ENCODE results near the gene PRR5L.

The PRR5L gene

GRCh38 chr11:36341915-36342314 is 45.8 kb downstream of the PRR5L start:
- Histone ChIP-seq H3K27ac (no peak overlapping the region), H3K4me3 (ENCODE audit: low read depth, low read length) (no peak overlapping the region), H3K27me3 (replicated peaks) (no peaks in the 10 kb centered on the region), H3K36me3 (replicated peaks) (no peaks in the 10 kb centered on the region)
- DNase-seq = no peak
- TF ChIP-seq CTCF (IDR thresholded peaks at IDR 0.05; ENCODE audit: low read depth, low read length, missing control alignments) = no peak
- in situ Hi-C loops (cut with HindIII; ENCODE audit: low pct_ligation_motif_present, low sequenced_read_pairs) = no loop called here

DNA sequence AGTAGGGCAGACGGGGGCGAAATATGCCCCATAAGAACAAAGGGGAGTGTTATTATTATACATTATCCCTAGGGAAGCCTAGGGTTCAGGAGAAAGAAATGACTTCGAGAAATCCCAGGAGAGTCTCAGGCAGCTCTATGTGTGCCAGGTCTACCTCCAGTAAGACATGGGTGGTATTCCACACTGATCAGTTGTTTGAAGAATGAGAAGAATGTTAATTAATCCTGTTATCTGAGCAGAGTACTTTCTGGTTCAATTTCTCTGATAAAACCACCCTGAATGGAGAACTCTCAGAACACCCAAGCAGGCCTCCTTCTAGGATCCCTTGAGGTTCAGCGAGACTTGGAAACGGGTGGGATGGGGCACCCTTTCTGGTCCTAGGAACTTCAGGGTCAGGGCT is 46.2 kb downstream of the PRR5L start:
- Histone ChIP-seq H3K27me3 (replicated peaks) (no peaks in the 10 kb centered on the region), H3K36me3 (replicated peaks) (no peaks in the 10 kb centered on the region), H3K4me3 (ENCODE audit: low read depth, low read length) (no peak overlapping the region), H3K27ac (no peak overlapping the region)
- in situ Hi-C loops (cut with HindIII; ENCODE audit: low pct_ligation_motif_present, low sequenced_read_pairs) = no loop called here
- DNase-seq = no peak
- no peak for TF ChIP-seq CTCF (IDR thresholded peaks at IDR 0.05; ENCODE audit: low read depth, low read length, missing control alignments)

GRCh38 chr11:36343436-36343835 is 47.3 kb downstream of the PRR5L start:
- Histone ChIP-seq H3K27ac (no peak overlapping the region), H3K4me3 (ENCODE audit: low read depth, low read length) (no peak overlapping the region), H3K36me3 (replicated peaks) (no peaks in the 10 kb centered on the region), H3K27me3 (replicated peaks) (no peaks in the 10 kb centered on the region)
- no peak for TF ChIP-seq CTCF (IDR thresholded peaks at IDR 0.05; ENCODE audit: low read depth, low read length, missing control alignments)
- DNase-seq = no peak
- in situ Hi-C loops (cut with HindIII; ENCODE audit: low pct_ligation_motif_present, low sequenced_read_pairs) = no loop called here

GRCh38 chr11:36345084-36345511 is 49.0 kb downstream of the PRR5L start:
- in situ Hi-C loops (cut with HindIII; ENCODE audit: low pct_ligation_motif_present, low sequenced_read_pairs) = no loop called here
- Histone ChIP-seq H3K4me3 (ENCODE audit: low read depth, low read length) (no peak overlapping the region), H3K27ac (no peak overlapping the region), H3K36me3 (replicated peaks) (no peaks in the 10 kb centered on the region), H3K27me3 (replicated peaks) (no peaks in the 10 kb centered on the region)
- DNase-seq = no peak
- TF ChIP-seq CTCF (IDR thresholded peaks at IDR 0.05; ENCODE audit: low read depth, low read length, missing control alignments) = no peak

DNA sequence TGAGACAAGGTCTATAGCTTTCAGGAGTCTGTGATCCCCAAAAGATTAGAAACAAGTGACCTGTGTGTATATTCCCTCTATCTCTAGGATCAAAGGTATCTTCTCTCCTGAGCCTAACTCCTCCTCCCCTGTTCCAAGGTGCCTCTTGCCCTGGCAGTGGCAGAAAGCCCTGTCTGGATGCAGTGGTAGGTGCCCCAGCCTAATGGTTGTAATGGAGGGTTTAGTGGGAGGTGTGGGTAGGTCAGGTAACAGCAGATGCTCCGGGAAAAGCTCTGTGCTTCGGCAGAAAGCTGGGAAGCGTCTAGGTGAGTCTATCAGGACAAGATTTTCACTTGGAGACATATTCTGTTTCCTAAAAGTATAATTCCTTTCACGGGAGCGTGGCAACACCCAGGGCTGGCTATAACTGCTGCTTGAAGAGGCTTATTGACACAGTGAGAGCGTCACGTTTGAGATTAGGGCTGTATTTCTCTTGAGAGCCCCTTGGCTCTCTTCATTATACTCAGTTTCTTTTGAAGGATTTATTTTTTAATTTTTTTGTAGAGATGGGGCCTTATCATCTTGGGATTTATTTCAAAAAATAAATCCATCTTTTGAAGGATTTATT is 49.5 kb downstream of the PRR5L start:
- in situ Hi-C loops (cut with HindIII; ENCODE audit: low pct_ligation_motif_present, low sequenced_read_pairs) = no loop called here

More for the DNA sequence above, 49.5 kb downstream of the PRR5L start:
- no peak overlapping the region for H3K4me3 ChIP-seq (ENCODE audit: low read depth, low read length)
- H3K36me3 ChIP-seq (replicated peaks) = no peaks in the 10 kb centered on the region
- no peak for DNase-seq
- H3K27ac ChIP-seq = no peak overlapping the region
- no peak for TF ChIP-seq CTCF (IDR thresholded peaks at IDR 0.05; ENCODE audit: low read depth, low read length, missing control alignments)
- H3K27me3 ChIP-seq (replicated peaks) = no peaks in the 10 kb centered on the region

Measured in brain microvascular endothelial cell (primary cell).